22Rv1 (cell line): ENCODE results near the gene NME2.

Experiments
- ZFX ChIP-seq: fragments of 450-650 bp; IDR thresholded peaks from 2 replicates; pipeline ENCODE4 v1.6.1; 2017; ENCODE audit warnings: antibody characterized with exemption, borderline replicate concordance
- TF ChIP-seq, protein P1 (sequence below): fragments of 450-650 bp; IDR thresholded peaks from 2 replicates; pipeline ENCODE4 v1.5.1; 2017; ENCODE audit warnings: mild to moderate bottlenecking

- TF ChIP-seq, protein P1, sequence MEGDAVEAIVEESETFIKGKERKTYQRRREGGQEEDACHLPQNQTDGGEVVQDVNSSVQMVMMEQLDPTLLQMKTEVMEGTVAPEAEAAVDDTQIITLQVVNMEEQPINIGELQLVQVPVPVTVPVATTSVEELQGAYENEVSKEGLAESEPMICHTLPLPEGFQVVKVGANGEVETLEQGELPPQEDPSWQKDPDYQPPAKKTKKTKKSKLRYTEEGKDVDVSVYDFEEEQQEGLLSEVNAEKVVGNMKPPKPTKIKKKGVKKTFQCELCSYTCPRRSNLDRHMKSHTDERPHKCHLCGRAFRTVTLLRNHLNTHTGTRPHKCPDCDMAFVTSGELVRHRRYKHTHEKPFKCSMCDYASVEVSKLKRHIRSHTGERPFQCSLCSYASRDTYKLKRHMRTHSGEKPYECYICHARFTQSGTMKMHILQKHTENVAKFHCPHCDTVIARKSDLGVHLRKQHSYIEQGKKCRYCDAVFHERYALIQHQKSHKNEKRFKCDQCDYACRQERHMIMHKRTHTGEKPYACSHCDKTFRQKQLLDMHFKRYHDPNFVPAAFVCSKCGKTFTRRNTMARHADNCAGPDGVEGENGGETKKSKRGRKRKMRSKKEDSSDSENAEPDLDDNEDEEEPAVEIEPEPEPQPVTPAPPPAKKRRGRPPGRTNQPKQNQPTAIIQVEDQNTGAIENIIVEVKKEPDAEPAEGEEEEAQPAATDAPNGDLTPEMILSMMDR, result no peak
- no peak for TF ChIP-seq ZFX
Observed at GRCh38 chr17:51118330-51119195, 47.6 kb upstream of the NME2 start.
